GM18511 (cell line): Measurements from ENCODE around the gene CARD18.

Experiments used
- ATAC-seq: cut with Tn5 transposase; IDR thresholded peaks from one replicate; pipeline ENCODE4 v1.9.1; 2021; ENCODE audit warnings: mild to moderate bottlenecking, moderate library complexity; ENCODE audit not compliant: unreplicated experiment

CARD18 gene, protein sequence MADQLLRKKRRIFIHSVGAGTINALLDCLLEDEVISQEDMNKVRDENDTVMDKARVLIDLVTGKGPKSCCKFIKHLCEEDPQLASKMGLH

DNA sequence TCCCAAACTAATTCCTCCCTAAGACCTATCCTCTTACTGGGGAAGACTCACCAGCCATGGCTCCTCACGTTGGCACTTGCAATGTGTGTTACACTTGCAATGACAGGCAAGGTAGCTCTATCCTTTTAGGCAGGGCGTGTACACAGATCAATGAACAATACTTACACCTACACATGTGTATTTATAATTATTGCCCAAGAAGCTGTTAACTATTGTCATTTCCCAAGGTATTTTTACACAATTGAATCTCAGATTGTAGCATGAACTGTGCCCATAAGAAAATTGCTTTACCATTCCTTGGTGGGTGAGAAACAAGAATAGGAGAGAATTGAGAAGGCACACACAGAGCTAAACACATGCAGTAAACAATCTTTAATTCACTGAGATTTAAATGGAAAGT, at the start of gene CARD18:
Gene CARD18, minus strand, starts transcription at position 101 of the 400 bp plus-strand sequence. Its CDS starts 43 bp downstream, at position 58.
- no peak for ATAC-seq

DNA sequence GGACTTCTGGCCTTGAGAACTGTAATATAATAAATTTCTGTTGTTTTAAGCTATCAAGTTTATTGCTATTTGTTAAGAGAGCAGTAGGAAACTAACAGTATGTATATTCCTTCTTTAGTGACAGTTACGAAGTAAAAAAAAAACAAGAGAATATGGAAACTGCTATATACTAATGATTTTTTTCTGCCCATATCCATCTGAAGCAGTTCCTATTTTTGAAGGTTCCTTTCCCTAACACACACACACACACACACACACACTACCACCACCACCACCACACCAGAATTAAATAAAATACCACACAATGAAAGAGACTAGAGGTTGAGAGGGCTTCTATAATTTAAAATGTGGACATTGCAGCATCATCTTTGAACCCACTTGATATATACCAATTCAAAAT, 44.4 kb upstream of the CARD18 start:
- ATAC-seq: no peak

DNA sequence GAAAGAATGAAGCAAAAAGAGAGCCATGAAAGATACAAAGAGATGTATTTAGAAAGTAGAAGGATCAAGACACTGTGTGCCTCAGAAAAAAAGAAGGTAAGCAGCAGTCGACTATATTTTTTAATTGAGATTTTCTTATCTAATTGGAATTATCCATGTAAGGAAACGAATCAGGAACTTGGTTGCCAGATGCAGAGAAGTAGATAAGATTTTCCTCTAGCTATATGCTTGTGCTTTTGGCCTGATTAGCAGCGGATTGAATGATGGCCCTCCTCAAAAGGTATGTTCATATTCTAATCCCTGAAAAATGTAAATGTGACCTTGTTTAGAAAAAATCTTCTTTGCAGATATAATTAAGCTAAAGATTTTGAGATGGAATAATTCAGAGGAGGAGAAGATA, 43.9 kb upstream of the CARD18 start:
- no peak for ATAC-seq

DNA sequence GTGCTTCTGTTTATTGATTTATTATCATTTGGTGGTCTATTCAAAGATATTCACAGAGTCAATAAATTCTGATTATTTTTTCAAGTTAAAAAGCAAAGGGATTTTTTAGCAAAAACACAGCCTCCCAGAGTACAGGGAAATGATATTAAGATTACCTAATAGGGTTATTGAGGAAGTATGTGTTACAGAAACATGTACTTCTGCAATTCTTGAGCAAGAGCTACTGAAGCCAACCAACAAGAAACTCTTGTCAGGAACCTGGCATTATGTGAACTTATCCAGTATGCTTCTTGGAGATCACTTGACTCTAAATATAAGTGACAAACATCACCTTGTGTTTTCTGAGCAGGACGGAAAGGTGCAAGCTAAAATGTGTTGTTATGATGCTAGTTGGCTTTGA, 42.0 kb upstream of the CARD18 start:
- ATAC-seq: no peak

DNA sequence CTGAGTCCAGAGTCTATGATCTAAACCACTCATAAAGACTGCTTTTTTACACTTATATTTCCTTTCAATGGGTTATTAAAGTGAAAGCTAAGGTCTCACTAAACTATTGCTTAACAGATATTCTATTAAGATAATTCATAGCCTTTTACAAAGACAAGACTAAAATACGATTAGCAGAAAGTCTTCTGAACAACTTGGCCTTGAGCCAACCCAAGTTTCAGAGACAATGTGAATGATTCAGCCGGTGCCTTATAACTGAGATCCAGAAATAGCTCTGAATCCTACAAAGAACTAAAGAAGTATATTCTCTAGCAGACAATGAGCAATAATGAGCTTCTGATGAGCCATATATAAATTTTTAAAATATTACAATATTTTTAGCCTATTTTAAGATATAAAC, 41.5 kb upstream of the CARD18 start:
- ATAC-seq: no peak

DNA sequence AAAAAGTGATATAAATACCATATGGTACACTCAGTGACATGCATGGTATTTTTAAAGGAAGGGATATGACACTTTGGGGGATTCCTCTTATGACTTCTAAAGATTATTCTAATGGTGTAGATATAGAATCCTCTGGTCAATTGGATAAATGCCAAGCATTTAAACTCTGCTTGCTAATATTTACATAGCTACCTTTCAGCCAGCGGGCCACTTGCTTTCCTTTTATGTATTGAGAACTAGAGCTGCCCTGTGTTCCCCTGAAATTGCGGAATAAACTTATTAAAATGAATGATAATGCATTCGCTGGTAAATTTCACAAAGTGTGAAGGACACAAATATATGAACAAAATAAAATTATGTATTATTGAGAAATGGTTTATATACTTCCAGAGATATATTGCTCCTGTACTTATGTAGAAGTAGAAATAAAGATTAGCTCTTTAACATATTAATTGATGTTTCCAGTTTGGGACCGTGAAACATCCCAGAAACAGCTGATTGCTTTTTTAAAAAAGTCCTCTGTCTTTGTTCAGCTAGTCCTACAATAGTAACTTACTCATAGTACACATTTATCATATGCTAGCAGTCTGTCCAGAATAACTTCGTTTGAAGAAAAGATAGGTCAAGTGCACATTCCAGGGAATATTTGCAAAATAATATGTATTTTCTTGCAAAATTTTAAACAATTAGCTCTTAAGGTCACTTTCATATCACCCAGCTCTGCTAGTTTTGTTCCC, 40.1 kb upstream of the CARD18 start:
- no peak for ATAC-seq

DNA sequence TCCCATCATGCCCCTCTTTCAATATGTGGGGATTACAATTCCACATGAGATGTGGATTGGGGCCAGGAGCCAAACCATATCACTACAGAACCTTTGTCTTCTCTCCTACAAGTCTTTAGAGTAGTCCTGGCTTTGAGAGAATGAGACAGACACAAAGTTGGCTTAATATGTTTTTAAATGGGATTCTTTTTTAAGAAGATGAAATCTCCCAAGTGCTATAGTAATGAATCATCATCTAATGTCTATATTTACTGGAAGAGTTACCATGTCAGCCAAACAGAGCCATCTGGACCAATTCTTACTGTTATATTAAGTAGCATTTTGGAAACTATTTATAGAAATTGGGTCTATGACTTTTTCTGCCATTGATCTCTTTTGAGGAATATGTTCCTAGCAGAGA, 38.1 kb upstream of the CARD18 start:
- ATAC-seq: no peak

DNA sequence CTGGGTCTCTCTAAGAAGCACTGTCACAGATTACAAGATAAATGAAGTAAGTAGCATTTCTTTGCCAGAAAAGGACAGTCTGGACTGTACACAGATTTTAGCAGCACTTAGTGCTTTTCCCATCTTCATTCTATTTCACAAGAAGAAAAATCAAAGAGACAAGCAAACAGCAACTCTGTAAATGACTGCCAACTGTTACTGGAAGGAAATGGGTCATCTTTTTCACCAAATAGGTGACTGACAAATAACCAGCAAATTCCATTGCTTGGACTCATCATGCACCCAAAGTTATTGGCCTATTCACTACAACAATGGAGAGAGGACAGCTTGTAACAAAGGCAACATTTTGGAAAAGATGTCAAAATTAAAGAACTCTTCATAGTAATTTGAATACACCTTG, 28.9 kb upstream of the CARD18 start:
- ATAC-seq: no peak

DNA sequence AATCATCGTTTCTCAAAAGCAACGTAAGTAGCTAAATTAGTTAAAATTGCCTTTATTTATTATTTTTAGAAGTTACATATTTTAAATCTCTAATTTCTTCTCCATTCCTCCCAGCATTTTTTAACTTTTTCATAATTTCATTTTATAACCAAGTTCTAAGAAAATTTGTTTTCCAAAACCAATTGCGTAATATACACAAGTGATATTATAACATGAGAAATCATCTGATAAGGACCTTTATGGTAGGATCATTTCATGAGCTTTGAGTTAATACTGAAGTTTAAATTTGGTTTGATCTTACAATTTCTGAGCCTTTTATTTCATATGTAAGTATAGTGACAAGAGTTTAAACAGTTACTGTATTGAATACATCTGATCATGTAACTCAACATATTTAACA, 27.7 kb upstream of the CARD18 start:
- no peak for ATAC-seq

DNA sequence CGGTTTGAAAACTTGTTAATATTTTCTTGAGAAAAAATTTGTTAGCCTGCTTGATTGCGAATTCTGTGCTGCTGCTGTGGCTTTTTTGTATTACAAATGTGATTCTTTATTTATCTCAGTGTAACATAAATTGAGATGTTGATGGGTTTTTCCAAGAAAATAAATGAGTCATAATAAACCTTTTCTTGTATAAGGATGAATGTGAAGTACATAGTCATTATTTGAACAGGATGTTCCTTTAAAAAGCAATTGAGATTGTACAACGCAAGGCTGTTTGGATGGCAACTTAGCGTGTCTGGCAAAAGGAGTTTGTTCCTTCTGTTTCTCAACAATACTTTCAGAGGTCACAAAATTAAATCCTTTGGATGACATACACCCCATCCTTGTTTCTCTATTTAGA, 24.6 kb upstream of the CARD18 start:
- no peak for ATAC-seq

DNA sequence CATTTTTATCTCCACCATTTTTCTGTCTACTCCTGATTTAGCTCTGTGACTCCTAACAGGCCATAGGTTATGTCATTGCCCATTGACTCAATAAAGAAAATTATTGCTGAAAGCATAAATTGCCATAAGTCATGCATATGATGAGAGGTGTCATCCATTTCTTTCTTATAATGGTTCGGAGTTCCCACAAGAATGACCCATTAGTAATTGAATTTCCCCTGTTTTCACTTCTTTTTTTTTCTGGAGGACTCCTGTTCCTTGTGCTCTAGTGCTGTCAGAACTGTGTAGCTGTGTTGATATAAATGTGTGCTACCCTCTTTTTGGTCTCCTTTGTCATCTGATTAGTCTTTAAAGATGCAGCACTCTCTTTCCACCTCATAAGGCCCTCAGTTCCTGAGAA, 22.9 kb upstream of the CARD18 start:
- no peak for ATAC-seq

DNA sequence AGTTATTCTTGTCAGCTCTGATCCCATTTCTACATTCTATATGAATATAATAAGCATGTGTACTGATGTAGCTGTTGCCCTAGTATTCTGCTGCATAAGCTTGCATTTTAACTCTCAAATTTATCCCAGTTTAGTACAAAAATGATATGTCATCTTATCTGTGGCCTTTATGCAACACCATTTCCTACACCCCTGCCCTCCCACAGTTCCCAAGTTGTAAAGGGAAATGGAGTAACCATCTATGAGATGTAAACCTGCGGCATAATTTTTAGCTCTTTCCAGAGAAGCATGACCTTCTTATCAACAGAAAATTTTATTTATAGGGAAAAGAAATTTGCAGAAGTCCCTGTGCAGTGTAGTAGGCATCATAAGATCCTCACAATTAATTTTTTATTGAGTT, 18.9 kb upstream of the CARD18 start:
- no peak for ATAC-seq

DNA sequence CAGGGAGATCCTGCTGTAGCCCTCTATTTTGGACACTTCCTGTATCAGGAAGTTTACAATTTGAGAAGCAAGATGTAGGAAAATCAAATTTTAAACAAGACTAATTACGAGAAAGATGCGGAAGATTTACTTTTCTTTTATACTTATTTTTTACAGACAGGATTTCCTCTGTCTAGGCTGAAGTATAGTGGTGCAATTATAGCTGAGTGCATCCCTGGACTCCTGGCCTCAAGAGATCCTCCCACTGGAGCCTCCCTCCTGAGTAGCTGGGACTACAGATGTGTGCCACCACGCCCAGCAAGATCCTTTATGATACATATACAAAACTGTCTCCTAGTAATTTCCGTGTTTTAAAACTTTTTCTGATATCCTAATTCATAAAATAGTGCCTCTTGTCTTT, 17.2 kb upstream of the CARD18 start:
- no peak for ATAC-seq

DNA sequence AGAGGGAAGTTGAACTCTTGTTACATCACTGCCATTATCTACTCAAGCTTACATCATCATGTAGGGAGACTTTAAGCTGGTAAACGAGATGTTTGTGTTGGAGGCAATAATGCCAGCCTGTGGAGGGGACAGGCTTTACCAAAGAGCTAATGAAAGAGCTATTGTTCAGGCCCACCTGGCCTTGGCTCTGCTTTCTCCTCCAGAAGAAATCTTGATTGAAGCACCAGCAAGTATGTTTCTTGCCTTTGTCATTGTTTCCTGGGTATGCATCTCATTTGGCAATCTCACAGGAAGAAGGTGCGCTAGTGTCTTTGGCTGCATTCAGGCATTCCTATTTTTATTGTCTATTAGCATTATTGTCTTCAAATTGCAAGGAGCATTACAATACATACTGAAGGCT, 16.7 kb upstream of the CARD18 start:
- no peak for ATAC-seq

DNA sequence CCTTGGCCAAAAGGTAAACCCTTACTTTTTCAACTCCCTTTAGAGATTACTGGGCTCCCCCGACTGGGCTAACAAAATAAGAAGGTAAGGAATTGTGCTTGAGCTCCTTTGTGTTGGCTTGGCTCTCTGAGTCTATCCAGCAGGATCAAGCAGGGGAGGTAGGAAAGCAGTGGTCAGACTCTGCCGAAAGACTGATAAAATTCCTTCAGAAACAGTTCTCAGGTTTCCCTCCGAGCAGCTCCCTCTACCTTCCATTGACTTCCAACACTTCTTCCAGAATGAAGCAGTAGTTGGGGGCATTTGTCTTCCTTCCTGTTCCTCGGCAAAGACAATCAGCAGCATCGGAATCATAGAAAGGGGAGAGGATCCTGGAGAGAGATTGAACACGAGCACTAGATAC, 16.1 kb upstream of the CARD18 start:
- ATAC-seq: no peak

DNA sequence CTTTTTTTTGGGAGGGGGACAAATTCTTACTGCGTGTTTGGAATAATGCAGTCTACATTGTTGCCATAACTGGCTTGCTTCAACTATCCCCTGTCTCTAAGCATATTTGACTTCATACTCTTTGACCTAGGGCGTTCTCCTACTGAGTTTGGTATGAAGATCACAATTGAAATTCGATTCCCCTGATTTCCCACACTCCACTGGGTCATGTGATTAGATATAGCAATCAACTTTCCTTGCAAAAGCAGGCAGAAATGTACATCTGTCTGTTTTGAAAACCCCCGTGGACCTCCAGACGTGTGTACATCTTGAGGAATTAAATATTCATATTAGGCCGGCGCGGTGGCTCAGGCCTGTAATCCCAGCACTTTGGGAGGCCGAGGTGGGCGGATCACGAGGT, 13.8 kb upstream of the CARD18 start:
- no peak for ATAC-seq

DNA sequence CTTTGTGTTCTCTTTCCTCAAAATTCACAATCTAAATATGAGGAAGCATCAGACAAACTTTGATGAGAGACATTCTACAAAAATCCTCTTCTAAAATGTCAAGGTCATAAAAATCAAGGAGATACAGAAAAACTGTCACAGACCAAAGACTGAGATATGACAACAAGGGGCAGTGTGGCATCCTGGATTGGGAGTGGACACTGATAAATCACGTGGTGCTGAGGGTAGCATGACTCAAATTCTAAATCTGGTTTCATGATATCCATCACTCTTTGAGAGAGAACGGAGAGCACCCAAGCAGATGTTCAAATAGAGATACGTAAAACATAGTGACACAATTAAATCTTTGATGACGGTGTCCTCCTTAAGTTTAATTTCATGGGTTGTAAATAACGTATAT, 13.0 kb upstream of the CARD18 start:
- ATAC-seq: no peak

DNA sequence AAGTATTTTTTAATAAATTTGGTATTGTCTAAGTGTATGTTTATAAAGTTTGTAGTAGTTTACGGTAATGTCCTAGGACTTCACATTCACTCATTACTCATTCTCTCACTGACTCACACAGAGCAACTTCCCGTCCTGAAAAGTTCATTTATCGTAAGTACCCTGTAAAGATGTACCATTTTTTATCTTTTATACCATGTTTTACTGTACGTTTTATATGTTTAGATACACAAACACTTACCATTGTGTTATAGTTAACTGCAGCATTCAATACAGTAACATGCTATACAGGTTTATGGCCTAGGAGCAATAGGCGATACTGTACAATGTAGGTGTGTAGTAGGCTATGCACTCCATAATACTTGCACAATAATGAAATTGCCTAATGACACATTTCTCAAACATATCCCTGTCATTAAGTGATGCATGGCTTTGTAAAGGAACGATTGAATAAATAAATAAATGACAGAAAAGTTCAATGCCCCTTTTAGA, 12.5 kb upstream of the CARD18 start:
- ATAC-seq: no peak

DNA sequence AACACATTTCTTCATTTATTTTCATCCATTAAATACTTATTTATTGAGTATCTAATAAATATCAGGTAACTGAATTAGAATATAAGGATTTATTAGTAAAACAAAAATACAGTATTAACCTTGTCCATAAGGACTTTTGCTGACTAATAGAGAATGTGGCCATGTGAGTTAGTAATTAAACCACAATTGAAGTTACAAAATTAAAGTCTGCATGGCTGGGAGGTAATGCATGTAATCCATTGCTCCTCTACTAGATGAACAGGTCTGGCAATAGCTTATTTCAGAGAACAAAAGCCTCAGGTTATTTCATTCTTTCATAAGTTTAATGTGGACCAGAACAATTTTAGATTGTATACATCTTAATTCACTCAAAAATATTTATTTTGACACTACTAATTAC, 9.9 kb upstream of the CARD18 start:
- no peak for ATAC-seq

DNA sequence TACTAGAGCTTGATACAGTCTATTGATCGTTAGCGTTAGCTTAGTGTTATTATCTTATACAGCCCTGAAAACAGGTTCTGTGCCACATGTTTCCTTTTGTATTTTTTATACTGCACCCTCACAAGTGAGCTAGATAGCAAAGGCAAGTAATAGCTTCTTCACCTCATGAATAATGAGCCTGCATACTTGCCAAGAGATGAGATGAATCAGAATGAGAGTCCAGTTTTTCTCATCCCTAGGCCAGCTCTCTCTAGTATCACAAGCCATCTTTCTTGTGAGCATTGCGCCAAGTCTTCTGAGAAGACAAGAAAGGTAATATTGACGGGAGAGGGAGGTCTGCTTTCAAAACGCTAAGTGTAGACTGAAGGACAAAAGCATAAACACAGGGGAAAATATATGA, 8.7 kb upstream of the CARD18 start:
- no peak for ATAC-seq

DNA sequence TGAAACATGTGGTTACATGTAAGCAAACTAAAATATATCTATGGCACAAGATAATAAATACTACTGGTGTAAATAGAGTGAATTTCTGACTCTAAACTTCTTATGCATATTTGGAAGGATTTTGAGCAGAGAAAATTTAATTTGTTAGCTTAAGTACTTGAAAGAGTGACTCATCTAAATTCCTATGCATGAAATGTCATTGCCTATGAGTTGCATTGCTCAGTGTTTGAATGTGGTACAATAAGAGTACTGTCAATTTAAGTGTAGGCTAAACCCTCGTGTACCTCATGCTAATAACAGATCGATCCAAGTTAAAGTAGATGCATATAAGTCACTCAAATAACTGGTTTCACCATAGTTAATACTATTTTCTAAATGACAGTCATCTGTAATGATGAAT, 5.3 kb upstream of the CARD18 start:
- ATAC-seq: no peak

DNA sequence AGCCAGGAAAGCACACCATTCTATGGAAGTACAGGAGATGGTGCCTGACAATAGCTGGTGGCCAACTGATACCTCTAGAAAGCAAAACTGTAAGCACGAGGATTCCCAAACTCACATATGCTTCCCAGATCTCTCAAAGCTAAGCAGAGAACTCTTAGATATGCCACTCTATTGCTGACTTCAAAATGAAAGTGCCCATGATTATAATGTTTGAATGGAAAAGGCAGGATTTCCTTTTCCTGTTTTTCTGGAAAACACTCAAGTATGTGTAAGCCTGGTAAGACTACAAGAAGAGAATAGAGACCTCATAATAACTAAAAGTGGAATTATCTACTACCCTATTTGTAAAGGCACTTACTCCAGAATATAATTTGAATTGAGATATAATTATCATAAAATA, 2.6 kb upstream of the CARD18 start:
- no peak for ATAC-seq

DNA sequence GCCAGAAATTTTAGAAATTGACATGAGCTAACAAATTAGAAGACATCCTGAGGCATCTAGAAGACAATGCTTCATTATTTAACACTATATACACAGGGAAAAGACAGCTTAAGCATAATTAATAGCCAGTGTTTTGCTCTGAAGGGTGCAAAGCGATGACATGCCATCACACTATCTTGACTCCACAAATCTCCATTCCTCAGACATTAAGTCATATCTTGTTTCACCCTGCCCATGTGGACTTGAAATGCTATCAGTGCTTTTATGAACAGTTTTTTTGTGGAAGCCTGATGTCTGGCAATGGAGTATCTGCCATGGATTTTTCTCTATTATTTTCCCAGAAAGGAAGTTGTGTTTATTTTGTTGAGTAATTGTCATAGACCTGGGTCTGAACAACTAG, 2.3 kb downstream of the CARD18 start:
- ATAC-seq: no peak
